RPMI8226 (cell line): Measurements from ENCODE around the gene PPIP5K1.
"Not testable (repeated sequence)": the region's sequence is repeated elsewhere in the genome, so short reads cannot be mapped to it uniquely, and the experiment has no call there.

ENCODE experiments used
- DNase-seq: peaks from one replicate; pipeline ENCODE4 v3.0.0-alpha.2; 2015

The PPIP5K1 gene

DNA sequence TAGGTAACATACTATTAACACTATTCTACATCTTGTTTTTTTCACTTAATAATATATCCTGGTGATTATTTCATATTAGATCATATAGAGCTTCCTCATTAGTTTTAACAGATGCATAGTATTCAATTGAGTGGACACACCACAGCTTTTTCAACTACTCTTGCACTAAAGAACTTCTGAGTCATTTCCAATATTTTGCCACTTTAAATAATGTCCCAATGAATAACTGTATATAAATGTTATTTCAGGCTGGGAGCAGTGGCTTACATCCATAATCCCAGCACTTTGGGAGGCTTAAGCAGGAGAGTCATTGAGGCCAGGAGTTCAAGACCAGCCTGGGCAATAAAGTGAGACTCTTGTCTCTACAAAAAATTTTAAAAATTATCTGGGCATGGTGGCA is 45.7 kb downstream of the PPIP5K1 start:
- no peak for DNase-seq

DNA sequence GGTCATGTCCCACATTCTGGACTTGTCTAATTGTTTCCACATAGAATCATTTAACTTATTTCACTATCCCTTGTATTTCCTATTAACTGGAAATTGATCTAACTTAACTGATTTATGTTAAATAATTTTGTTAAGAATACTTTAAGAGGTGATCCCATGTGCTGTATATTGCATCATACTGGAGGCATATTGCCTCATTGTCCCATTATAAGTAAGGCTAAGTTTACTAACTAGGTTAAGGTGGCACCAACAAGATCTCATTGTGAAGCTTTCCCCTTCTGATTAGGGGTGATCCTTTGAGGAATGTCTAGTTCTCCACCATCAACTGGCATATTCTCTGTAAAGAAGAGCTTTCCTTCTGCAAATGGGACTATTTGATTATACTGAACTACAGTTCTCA is 48.2 kb downstream of the PPIP5K1 start:
- no peak for DNase-seq

DNA sequence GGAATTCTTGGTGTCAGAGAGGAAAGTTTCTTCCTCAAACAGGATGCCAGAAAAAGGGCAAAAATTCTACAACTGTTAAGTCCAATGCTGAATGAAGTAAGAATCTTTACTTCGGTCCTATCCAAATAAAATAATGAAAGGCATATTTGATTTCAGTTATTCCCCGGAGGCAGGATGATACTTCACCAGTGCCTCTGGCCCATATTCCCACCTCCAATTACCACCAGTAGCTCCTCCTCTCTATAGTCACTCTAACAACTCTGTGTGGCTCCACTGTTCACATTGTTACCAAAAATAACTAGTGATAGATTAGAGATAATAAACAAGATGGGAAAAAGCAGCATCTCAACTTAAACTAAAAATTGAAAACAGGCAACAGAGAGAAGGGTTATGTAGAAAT is 51.9 kb downstream of the PPIP5K1 start:
- no peak for DNase-seq

DNA sequence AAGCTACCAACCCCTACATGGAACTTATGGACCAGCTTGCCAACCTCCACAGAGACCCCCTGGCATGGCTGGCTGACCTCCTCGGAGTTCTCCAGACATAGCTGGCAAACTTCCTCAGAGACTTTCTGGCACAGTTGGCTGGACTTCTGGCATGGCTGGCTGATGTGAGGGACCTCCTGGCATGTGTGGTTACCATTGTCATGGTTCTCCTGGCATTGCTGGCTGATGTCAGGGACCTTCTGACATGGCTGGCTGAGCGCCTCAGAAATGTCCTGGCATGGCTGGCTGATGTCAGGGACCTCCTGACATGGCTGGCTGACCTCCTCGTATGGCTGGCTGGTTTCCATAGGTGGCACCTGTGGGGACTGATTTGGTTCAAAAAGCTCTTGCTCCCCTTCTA is 55.1 kb downstream of the PPIP5K1 start:
- DNase-seq: no peak

DNA sequence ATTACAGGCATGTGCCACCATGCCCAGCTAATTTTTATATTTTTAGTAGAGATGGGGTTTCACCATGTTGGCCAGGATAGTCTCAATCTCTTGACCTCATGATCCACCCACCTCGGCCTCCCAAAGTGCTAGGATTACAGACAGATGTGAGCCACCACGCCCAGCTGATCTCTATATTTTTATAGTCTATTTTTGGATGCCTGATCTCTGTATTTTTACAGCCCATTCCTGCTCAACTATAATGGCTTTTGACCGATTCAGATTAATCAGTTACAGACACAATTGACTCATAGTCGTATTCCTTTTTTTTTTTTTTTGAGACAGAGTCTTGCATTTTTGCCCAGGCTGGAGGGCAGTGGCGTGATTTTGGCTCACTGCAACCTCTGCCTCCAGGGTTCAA is 57.2 kb downstream of the PPIP5K1 start:
- not testable (repeated sequence) for DNase-seq

DNA sequence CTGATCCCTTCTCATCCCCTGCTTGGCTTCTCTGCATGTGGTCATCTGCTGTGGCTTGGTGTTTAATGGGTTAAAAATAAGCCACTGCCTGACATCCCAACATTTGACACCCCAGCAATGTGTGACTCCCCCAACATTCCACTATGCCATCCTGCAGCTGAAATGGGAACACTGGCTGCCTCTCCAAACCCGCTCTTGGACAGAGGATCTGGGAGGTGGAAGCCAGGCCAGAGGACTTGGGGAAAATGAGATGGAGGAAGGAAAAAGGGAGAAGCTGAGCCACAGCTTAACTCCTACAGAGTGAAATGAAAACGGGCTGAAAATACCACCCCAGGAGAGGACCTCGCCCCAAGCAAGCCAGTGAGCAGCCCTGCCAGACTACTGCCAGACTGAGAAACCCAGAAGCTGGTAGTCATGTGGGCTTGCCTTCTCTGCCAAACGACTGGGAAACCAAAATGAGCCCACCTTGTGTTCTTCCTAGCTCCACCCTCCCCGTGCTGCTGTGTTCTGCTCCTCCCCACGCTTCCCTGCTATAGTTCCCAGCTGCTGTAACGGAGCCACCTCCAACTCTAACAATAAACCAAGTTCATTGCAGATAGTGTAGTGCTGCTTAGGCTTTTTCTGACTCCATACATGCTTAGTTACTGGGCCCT is 58.9 kb downstream of the PPIP5K1 start:
- DNase-seq: no peak

DNA sequence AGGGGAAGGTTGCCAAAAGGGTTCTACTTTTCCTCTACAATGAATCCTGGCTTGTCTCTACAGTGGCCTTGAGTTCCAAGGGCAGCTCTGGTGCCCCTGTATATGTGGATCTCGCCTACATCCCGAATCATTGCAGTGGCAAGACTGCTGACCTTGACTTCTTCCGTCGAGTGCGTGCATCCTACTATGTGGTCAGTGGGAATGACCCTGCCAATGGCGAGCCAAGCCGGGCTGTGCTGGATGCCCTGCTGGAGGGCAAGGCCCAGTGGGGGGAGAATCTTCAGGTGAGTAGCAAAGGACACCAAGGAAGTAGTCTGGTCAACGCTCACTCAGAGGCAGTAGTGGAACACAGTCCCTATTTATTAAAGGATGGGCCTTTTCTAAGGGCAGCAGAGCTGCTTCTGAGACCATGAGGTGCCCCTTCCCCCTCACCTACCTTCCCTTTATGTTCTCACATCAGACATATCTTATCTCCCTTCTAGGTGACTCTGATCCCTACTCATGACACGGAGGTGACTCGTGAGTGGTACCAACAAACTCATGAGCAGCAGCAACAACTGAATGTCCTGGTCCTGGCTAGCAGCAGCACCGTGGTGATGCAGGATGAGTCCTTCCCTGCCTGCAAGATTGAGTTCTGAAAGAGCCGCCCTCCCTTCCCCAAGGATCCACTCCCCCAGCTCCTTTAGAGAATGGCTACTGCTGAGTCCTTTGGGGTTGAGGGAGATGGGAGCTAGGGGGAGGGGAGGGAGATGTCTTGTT is 60.2 kb downstream of the PPIP5K1 start:
- no peak for DNase-seq

DNA sequence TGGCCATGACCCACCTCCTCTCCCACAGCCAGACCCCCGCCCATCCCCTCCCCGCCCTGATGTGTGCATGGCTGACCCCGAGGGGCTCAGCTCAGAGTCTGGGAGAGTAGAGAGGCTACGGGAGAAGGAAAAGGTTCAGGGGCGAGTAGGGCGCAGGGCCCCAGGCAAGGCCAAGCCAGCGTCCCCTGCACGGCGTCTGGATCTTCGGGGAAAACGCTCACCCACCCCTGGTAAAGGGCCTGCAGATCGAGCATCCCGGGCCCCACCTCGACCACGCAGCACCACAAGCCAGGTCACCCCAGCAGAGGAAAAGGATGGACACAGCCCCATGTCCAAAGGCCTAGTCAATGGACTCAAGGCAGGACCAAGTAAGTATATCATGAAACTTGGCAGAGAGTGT is 60.9 kb downstream of the PPIP5K1 start:
- no peak for DNase-seq

DNA sequence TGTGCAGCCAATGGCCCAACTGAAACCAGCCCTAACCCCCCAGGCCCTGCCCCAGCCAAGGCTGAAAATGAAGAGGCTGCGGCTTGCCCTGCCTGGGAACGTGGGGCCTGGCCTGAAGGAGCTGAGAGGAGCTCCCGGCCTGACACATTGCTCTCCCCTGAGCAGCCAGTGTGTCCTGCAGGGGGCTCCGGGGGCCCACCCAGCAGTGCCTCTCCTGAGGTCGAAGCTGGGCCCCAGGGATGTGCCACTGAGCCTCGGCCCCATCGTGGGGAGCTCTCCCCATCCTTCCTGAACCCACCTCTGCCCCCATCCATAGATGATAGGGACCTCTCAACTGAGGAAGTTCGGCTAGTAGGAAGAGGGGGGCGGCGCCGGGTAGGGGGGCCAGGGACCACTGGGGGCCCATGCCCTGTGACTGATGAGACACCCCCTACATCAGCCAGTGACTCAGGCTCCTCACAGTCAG is 61.4 kb downstream of the PPIP5K1 start:
- DNase-seq: no peak

DNA sequence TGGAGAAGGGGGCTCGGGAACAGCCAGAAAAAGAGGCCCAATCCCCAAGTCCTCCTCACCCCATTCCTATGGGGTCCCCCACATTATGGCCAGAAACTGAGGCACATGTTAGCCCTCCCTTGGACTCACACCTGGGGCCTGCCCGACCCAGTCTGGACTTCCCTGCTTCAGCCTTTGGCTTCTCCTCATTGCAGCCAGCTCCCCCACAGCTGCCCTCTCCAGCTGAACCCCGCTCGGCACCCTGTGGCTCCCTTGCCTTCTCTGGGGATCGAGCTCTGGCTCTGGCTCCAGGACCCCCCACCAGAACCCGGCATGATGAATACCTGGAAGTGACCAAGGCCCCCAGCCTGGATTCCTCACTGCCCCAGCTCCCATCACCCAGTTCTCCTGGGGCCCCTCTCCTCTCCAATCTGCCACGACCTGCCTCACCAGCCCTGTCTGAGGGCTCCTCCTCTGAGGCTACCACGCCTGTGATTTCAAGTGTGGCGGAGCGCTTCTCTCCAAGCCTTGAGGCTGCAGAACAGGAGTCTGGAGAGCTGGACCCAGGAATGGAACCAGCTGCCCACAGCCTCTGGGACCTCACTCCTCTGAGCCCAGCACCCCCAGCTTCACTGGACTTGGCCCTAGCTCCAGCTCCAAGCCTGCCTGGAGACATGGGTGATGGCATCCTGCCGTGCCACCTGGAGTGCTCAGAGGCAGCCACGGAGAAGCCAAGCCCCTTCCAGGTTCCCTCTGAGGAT is 62.0 kb downstream of the PPIP5K1 start:
- no peak for DNase-seq

DNA sequence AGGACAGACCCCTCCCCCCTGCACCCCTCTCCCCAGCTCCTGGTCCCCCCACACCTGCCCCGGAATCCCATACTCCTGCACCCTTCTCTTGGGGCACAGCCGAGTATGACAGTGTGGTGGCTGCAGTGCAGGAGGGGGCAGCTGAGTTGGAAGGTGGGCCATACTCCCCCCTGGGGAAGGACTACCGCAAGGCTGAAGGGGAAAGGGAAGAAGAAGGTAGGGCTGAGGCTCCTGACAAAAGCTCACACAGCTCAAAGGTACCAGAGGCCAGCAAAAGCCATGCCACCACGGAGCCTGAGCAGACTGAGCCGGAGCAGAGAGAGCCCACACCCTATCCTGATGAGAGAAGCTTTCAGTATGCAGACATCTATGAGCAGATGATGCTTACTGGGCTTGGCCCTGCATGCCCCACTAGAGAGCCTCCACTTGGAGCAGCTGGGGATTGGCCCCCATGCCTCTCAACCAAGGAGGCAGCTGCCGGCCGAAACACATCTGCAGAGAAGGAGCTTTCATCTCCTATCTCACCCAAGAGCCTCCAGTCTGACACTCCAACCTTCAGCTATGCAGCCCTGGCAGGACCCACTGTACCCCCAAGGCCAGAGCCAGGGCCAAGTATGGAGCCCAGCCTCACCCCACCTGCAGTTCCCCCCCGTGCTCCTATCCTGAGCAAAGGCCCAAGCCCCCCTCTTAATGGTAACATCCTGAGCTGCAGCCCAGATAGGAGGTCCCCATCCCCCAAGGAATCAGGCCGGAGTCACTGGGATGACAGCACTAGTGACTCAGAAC is 62.8 kb downstream of the PPIP5K1 start:
- no peak for DNase-seq

DNA sequence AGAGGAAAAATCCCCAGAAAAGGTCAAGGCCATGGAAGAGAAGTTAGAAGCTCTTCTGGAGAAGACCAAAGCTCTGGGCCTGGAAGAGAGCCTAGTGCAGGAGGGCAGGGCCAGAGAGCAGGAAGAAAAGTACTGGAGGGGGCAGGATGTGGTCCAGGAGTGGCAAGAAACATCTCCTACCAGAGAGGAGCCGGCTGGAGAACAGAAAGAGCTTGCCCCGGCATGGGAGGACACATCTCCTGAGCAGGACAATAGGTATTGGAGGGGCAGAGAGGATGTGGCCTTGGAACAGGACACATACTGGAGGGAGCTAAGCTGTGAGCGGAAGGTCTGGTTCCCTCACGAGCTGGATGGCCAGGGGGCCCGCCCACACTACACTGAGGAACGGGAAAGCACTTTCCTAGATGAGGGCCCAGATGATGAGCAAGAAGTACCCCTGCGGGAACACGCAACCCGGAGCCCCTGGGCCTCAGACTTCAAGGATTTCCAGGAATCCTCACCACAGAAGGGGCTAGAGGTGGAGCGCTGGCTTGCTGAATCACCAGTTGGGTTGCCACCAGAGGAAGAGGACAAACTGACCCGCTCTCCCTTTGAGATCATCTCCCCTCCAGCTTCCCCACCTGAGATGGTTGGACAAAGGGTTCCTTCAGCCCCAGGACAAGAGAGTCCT is 63.6 kb downstream of the PPIP5K1 start:
- no peak for DNase-seq

DNA sequence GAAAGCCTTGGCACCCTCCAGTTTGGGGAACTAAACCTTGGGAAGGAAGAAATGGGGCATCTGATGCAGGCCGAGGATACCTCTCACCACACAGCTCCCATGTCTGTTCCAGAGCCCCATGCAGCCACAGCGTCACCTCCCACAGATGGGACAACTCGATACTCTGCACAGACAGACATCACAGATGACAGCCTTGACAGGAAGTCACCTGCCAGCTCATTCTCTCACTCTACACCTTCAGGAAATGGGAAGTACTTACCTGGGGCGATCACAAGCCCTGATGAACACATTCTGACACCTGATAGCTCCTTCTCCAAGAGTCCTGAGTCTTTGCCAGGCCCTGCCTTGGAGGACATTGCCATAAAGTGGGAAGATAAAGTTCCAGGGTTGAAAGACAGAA is 64.9 kb downstream of the PPIP5K1 start:
- DNase-seq: peak; percentile 13

DNA sequence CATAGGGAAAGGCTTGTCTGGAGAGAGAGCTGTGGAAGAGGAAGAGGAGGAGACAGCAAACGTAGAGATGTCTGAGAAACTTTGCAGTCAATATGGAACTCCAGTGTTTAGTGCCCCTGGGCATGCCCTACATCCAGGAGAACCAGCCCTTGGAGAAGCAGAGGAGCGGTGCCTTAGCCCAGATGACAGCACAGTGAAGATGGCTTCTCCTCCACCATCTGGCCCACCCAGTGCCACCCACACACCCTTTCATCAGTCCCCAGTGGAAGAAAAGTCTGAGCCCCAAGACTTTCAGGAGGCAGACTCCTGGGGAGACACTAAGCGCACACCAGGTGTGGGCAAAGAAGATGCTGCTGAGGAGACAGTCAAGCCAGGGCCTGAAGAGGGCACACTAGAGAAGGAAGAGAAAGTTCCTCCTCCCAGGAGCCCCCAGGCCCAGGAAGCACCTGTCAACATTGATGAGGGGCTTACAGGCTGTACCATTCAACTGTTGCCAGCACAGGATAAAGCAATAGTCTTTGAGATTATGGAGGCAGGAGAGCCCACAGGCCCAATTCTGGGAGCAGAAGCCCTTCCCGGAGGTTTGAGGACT is 65.7 kb downstream of the PPIP5K1 start:
- no peak for DNase-seq

DNA sequence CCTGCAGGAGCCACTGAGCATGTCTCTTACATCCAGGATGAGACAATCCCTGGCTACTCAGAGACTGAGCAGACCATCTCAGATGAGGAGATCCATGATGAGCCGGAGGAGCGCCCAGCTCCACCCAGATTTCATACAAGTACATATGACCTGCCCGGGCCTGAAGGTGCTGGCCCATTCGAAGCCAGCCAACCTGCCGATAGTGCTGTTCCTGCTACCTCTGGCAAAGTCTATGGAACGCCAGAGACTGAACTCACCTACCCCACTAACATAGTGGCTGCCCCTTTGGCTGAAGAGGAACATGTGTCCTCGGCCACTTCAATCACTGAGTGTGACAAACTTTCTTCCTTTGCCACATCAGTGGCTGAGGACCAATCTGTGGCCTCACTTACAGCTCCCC is 66.4 kb downstream of the PPIP5K1 start:
- no peak for DNase-seq

DNA sequence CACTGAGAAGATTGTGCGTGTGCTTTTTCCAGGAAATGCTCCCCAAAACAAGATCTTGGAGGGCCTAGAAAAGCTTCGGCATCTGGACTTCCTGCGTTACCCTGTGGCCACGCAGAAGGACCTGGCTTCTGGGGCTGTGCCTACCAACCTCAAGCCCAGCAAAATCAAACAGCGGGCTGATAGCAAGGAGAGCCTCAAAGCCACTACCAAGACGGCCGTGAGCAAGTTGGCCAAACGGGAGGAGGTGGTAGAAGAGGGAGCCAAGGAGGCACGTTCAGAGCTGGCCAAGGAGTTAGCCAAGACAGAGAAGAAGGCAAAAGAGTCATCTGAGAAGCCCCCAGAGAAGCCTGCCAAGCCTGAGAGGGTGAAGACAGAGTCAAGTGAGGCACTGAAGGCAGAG is 67.8 kb downstream of the PPIP5K1 start:
- DNase-seq: no peak

DNA sequence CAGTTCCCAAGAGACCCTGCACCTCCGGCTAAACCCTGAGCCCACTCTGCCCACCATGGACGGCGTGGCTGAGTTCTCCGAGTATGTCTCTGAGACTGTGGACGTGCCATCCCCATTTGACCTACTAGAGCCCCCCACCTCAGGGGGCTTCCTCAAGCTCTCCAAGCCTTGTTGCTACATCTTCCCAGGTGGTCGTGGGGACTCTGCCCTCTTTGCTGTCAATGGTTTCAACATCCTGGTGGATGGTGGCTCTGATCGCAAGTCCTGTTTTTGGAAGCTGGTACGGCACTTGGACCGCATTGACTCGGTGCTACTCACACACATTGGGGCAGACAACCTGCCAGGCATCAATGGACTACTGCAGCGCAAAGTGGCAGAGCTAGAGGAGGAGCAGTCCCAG is 68.6 kb downstream of the PPIP5K1 start:
- no peak for DNase-seq

DNA sequence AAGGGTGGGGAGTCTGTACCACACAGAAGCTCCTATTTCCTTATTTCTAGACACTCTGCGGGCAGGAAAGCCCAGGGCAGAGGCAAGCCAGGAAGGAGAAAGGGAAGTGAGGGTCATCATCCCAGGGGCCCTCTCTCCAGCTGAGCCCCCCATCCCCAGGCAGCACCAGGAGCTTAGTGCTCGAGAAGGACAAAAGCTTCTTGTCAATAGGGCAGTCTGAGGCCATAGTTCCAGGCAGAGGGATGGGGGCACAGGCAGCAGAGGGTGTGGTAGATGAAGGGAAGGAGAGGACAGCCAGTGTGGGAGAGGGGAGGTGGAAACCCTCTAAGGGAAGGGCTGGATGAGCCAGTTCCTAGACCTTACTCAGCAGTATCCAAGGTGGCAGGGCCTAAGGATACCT is 69.9 kb downstream of the PPIP5K1 start:
- DNase-seq: no peak

DNA sequence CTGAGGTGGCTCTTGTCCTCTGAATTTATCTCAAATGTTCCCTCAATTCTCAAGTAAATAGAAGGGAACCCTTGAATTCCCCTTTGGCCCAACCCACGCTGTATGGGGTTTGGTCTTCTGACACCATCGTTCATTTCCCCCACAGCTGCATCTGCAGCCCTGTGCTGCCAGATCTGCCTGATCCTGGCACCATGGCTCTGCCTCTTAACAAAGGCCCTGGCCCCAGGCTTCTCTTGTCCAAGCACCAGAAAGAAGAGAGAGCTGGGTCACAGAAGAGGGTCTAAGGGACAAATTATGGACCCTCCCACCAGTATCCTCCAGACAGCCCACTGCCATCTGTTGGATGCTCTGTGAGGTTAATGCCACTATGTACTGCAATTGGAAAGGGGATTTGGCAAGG is 70.8 kb downstream of the PPIP5K1 start:
- DNase-seq: no peak

DNA sequence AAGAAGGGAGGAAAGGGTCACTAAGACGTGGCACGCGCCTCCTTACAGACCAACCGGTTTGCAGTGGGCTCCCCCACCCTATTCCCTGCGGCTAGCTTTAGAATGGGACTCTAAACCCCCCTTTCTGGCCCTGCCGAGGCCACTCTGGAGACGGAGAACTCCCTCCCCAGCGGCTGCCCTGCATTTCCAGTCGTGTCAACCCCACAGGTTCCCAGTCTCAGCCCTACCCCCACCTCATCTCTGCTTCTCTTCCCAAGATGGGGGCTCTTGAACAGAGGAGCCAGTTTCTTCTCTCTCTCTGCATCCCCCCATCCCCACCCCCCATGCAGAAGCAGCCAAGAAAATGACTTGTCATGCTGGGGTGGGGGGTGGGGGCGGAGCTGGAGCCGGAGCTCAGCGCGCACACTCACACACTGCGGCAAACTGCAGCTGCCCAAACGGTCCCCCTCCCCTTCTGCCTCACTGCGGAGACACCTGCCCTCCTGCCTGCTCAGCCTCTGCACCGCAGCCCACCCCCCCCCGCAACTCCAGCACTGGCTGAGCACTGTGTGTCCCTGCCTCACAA is 71.7 kb downstream of the PPIP5K1 start:
- no peak for DNase-seq

DNA sequence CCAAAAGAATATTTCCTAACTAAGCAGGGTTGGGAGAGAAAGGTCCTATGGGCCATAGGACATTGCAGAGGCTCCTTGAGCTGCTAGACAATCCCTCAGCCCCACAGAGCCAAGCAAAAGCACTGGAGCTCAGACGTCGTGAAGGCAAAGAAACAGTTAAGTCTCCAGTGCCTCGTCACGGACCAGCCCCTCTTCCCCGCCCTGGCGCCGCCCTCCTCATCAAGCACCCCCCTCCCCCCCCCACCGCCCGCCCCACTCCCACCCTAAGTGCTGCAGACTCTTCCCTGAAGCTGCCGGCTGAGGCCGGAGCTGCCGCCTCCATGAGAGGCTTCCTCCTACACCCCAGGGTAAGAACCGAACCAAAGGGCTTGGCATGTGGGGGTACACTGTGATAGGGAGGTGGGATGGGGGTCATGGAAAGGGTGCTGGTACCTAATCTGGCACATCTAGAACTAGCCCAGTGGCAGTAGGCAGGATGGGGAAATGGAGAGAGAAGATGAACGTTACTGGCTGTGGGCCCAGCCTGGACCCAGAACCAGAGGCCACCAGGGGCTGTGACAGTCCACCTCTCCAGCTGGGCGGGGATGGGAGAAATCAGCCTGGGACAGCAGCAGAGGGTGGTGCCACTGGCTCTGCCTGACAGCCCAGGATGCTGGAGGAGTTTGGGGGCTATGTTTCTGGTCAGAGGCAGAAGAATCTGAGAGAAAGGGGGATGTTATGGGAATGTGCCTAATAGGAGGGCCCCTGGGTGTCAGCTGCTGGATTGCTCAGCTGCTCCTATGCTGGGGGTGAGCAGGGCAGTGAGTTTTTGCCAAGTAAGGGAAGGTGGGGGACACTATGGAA is 72.4 kb downstream of the PPIP5K1 start, which contains the start of gene MAP1A:
MAP1A (plus strand) TSS at position 255 of the 843 bp plus-strand sequence. CDS start 3,866 bp downstream, outside the sequence.
- DNase-seq: no peak
